HL-60 (cell line): ENCODE data around the gene LRRC7.

Experiments used
- POLR2AphosphoS5 ChIP-seq: IDR thresholded peaks from 2 replicates; pipeline ENCODE4 v1.6.1; 2012; ENCODE audit warnings: low read depth
- SPI1 ChIP-seq: IDR thresholded peaks from 2 replicates; pipeline ENCODE4 v1.6.1; 2012; ENCODE audit warnings: low read depth, mild to moderate bottlenecking, borderline replicate concordance
- TF ChIP-seq, protein P1 (sequence below): IDR thresholded peaks from one replicate; pipeline ENCODE4 v1.5.1; 2011; ENCODE audit warnings: low read length, control low read depth, inconsistent platforms; ENCODE audit not compliant: insufficient read depth
- TF ChIP-seq, protein P2 (sequence below): IDR thresholded peaks from 2 replicates; pipeline ENCODE4 v1.6.1; 2012; ENCODE audit warnings: low read depth; ENCODE audit not compliant: insufficient replicate concordance

DNA sequence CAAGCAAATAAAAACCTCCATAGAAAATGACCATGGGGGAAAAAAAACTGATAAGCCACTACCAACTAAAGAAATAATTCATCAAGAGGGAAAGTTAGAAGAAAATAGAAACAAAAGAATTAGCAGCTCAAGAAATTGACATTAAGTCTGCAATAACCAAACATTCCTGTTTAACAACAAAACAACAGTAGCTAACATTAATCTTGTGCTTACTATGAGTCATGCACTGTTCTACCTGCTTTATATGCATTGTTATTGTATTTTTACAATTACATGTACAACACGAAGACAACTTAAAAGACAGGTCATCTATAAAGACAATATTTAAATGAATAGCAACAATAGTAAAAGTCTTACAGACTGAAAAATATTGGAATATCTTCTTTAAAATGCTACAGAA is 34.4 kb upstream of the LRRC7 start:
- TF ChIP-seq, protein P1, sequence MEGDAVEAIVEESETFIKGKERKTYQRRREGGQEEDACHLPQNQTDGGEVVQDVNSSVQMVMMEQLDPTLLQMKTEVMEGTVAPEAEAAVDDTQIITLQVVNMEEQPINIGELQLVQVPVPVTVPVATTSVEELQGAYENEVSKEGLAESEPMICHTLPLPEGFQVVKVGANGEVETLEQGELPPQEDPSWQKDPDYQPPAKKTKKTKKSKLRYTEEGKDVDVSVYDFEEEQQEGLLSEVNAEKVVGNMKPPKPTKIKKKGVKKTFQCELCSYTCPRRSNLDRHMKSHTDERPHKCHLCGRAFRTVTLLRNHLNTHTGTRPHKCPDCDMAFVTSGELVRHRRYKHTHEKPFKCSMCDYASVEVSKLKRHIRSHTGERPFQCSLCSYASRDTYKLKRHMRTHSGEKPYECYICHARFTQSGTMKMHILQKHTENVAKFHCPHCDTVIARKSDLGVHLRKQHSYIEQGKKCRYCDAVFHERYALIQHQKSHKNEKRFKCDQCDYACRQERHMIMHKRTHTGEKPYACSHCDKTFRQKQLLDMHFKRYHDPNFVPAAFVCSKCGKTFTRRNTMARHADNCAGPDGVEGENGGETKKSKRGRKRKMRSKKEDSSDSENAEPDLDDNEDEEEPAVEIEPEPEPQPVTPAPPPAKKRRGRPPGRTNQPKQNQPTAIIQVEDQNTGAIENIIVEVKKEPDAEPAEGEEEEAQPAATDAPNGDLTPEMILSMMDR = no peak
- TF ChIP-seq, protein P2, sequence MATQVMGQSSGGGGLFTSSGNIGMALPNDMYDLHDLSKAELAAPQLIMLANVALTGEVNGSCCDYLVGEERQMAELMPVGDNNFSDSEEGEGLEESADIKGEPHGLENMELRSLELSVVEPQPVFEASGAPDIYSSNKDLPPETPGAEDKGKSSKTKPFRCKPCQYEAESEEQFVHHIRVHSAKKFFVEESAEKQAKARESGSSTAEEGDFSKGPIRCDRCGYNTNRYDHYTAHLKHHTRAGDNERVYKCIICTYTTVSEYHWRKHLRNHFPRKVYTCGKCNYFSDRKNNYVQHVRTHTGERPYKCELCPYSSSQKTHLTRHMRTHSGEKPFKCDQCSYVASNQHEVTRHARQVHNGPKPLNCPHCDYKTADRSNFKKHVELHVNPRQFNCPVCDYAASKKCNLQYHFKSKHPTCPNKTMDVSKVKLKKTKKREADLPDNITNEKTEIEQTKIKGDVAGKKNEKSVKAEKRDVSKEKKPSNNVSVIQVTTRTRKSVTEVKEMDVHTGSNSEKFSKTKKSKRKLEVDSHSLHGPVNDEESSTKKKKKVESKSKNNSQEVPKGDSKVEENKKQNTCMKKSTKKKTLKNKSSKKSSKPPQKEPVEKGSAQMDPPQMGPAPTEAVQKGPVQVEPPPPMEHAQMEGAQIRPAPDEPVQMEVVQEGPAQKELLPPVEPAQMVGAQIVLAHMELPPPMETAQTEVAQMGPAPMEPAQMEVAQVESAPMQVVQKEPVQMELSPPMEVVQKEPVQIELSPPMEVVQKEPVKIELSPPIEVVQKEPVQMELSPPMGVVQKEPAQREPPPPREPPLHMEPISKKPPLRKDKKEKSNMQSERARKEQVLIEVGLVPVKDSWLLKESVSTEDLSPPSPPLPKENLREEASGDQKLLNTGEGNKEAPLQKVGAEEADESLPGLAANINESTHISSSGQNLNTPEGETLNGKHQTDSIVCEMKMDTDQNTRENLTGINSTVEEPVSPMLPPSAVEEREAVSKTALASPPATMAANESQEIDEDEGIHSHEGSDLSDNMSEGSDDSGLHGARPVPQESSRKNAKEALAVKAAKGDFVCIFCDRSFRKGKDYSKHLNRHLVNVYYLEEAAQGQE = no peak
- no peak for TF ChIP-seq POLR2AphosphoS5
- TF ChIP-seq SPI1 = no peak
